Measurements from ENCODE around the gene AKAP10. TPM values are rescaled to one million over a fixed set of nuclear protein-coding genes. Genes with fewer than 3 reads are reported as not detected.
"Not testable (repeated sequence)": the region's sequence is repeated elsewhere in the genome, so short reads cannot be mapped to it uniquely, and the experiment has no call there.

Gene AKAP10
- polyA plus RNA-seq, 3 donors = 13.1 to 62.6 (median 15.4) TPM

DNA sequence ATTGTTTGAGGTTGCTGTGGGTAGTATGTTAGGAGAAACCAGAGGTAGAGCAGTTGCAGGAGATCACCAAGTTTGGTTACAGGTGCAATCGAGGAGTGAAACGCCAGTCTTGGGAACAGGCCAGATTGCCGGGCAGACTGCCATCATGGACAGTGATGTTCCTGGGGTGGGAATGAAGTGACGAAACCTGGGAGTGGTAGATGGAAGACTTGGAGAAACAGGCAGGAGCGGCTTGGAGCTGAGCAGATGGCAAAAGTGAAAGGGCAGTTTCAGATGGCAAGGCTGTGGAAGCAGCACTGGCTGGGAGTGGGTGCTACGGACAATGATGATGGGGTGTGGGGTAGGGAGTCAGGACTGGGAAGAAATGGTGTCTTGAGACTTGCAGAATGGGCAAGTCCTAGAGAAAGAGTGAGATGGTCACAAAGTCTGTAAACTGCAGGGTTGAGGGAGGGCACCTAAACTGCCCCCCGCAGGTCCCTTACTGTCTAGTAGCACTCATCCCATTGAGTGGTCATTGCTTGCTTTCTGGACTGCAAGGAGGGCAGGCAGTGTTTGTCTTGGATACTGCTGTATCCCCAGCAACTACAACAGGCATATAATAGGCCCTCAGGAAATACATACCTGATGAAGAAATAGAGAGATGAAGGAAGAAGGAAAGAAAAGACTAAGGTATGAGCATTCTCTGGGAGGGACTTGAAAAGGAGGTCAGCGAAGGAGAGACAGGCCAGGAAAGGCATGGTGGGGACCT is 80.4 kb downstream of the AKAP10 start:
- no peaks in the 10 kb centered on the region for H3K27me3 Mint-ChIP-seq (ENCODE audit: low read depth in 3 of 3)
- H3K9me3 Mint-ChIP-seq = no peaks in the 10 kb centered on the region
- peaks cover 17 to 30% of the 10 kb centered on the region in 2 donors for H3K36me3 Mint-ChIP-seq
- Histone ChIP-seq H4K20me1 (ENCODE audit: insufficient read depth, low read length) (peaks cover 9% of the 10 kb centered on the region), H3K4me2 (replicated peaks; ENCODE audit: extremely low read depth, low read length, poor library complexity, severe bottlenecking) (no peak overlapping the region), H3K4me1 (ENCODE audit: control insufficient read depth in 1 of 2, insufficient read depth in 2 of 2, low read length in 2 of 2) (peaks cover 3 to 7% of the 10 kb centered on the region in 2 donors), H3K79me2 (ENCODE audit: insufficient read depth, low read length) (no peaks in the 10 kb centered on the region), H3K9me3 (replicated peaks in 1 of 2; ENCODE audit: control insufficient read depth in 1 of 2, insufficient read depth in 1 of 2, low read length in 2 of 2) (no peaks in the 10 kb centered on the region), H2AFZ (ENCODE audit: insufficient read depth, low read depth, low read length, poor library complexity, severe bottlenecking) (no peak overlapping the region), H3K27ac (ENCODE audit: low read depth in 1 of 2, low read length in 2 of 2) (no peak overlapping the region), H3K9ac (ENCODE audit: insufficient read depth, low read length, poor library complexity, severe bottlenecking) (no peak overlapping the region), H3K36me3 (replicated peaks in 1 of 2; ENCODE audit: control insufficient read depth in 1 of 2, insufficient read depth in 2 of 2, low read length in 2 of 2) (peaks cover 15 to 31% of the 10 kb centered on the region in 2 donors), H3K27me3 (ENCODE audit: control insufficient read depth in 2 of 2, insufficient read depth in 2 of 2, low read length in 2 of 2) (no peaks in the 10 kb centered on the region), H3K4me3 (replicated peaks in 1 of 3; ENCODE audit: low read depth in 2 of 3, low read length in 3 of 3) (no peak overlapping the region)
- H3K4me1 Mint-ChIP-seq = peaks cover 14% of the 10 kb centered on the region
- H3K27ac Mint-ChIP-seq = peak overlapping the region in 4 of 7 donors; percentile 3 to 43 (median 30)
- 91% methylated on average over 8 of the region's 8 CpGs for WGBS (ENCODE audit: insufficient coverage)
- no peak for DNase-seq
- TF ChIP-seq, protein P1, sequence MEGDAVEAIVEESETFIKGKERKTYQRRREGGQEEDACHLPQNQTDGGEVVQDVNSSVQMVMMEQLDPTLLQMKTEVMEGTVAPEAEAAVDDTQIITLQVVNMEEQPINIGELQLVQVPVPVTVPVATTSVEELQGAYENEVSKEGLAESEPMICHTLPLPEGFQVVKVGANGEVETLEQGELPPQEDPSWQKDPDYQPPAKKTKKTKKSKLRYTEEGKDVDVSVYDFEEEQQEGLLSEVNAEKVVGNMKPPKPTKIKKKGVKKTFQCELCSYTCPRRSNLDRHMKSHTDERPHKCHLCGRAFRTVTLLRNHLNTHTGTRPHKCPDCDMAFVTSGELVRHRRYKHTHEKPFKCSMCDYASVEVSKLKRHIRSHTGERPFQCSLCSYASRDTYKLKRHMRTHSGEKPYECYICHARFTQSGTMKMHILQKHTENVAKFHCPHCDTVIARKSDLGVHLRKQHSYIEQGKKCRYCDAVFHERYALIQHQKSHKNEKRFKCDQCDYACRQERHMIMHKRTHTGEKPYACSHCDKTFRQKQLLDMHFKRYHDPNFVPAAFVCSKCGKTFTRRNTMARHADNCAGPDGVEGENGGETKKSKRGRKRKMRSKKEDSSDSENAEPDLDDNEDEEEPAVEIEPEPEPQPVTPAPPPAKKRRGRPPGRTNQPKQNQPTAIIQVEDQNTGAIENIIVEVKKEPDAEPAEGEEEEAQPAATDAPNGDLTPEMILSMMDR (IDR thresholded peaks at IDR 0.05) = no peak
- intact Hi-C loops (cut with micrococcal nuclease) = no loop called here
- H3K4me3 Mint-ChIP-seq = no peak overlapping the region

DNA sequence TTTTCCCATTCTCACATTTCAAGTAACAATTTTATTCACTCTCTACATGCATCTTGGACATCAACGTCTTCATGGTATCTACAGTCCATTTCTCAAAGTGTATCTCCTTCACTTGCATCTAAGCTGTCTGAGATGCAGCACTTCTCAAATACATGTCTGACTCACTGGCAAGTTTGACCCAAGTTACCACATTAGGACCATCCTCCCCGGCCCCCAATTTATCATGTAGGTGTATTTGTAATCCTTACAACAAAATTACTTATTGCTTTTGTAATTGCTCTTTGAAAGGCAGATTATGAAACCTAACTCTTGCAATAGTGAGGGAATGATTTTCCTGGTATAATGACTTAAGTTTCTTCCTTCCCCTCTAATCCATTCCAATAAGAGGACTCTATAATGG is 80.9 kb downstream of the AKAP10 start:
- peaks cover 12 to 26% of the 10 kb centered on the region in 2 donors for H3K36me3 ChIP-seq (replicated peaks in 1 of 2; ENCODE audit: control insufficient read depth in 1 of 2, insufficient read depth in 2 of 2, low read length in 2 of 2)
- peaks cover 14% of the 10 kb centered on the region for H3K4me1 Mint-ChIP-seq
- no peaks in the 10 kb centered on the region for H3K79me2 ChIP-seq (ENCODE audit: insufficient read depth, low read length)
- no peak overlapping the region for H2AFZ ChIP-seq (ENCODE audit: insufficient read depth, low read depth, low read length, poor library complexity, severe bottlenecking)
- TF ChIP-seq, protein P1 (IDR thresholded peaks at IDR 0.05) = no peak
- no peaks in the 10 kb centered on the region for H3K27me3 ChIP-seq (ENCODE audit: control insufficient read depth in 2 of 2, insufficient read depth in 2 of 2, low read length in 2 of 2)
- H3K27me3 Mint-ChIP-seq (ENCODE audit: low read depth in 3 of 3) = no peaks in the 10 kb centered on the region
- H3K36me3 Mint-ChIP-seq = peaks cover 15 to 24% of the 10 kb centered on the region in 2 donors
- peak overlapping the region in 1 of 7 donors; percentile 9 for H3K27ac Mint-ChIP-seq
- no peak for DNase-seq
- no peak overlapping the region for H3K4me2 ChIP-seq (replicated peaks; ENCODE audit: extremely low read depth, low read length, poor library complexity, severe bottlenecking)
- 82% methylated on average over 1 of the region's 2 CpGs for WGBS (ENCODE audit: insufficient coverage)
- H3K4me3 Mint-ChIP-seq = no peak overlapping the region
- H3K27ac ChIP-seq (ENCODE audit: low read depth in 1 of 2, low read length in 2 of 2) = no peak overlapping the region
- H3K4me3 ChIP-seq (replicated peaks in 1 of 3; ENCODE audit: low read depth in 2 of 3, low read length in 3 of 3) = no peak overlapping the region
- no peak overlapping the region for H3K9ac ChIP-seq (ENCODE audit: insufficient read depth, low read length, poor library complexity, severe bottlenecking)
- no peaks in the 10 kb centered on the region for H3K9me3 Mint-ChIP-seq
- H4K20me1 ChIP-seq (ENCODE audit: insufficient read depth, low read length) = peaks cover 9% of the 10 kb centered on the region
- peaks cover 3 to 7% of the 10 kb centered on the region in 2 donors for H3K4me1 ChIP-seq (ENCODE audit: control insufficient read depth in 1 of 2, insufficient read depth in 2 of 2, low read length in 2 of 2)
- no peaks in the 10 kb centered on the region for H3K9me3 ChIP-seq (replicated peaks in 1 of 2; ENCODE audit: control insufficient read depth in 1 of 2, insufficient read depth in 1 of 2, low read length in 2 of 2)
- intact Hi-C loops (cut with micrococcal nuclease) = no loop called here

DNA sequence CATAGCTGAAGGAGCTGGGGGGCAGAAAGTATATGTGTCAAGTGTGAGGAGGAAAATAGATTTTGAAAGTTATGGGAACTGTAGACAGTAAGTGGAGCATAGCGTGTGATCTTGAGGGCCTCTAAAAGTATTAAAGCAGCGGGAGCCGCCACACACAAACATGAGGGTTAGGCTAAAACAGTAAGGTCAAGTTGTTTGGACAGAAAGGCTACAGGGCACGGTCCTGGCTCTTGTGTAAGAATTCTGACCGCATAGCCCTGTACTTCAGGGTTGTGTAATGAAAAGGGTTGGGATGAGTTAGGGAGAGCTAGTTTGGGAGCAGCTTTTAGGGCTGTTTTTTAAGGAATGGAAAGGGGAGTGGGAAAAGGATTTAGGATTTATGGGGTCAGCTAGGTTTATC is 87.1 kb downstream of the AKAP10 start:
- H3K4me3 ChIP-seq (replicated peaks in 1 of 3; ENCODE audit: low read depth in 2 of 3, low read length in 3 of 3); H3K4me1 ChIP-seq (ENCODE audit: control insufficient read depth in 1 of 2, insufficient read depth in 2 of 2, low read length in 2 of 2); H3K27ac ChIP-seq (ENCODE audit: low read depth in 1 of 2, low read length in 2 of 2); H2AFZ ChIP-seq (ENCODE audit: insufficient read depth, low read depth, low read length, poor library complexity, severe bottlenecking); H3K27ac Mint-ChIP-seq; intact Hi-C loops (cut with micrococcal nuclease); H3K4me1 Mint-ChIP-seq; H3K36me3 ChIP-seq (replicated peaks in 1 of 2; ENCODE audit: control insufficient read depth in 1 of 2, insufficient read depth in 2 of 2, low read length in 2 of 2); DNase-seq; H3K4me3 Mint-ChIP-seq; H3K4me2 ChIP-seq (replicated peaks; ENCODE audit: extremely low read depth, low read length, poor library complexity, severe bottlenecking); H3K9ac ChIP-seq (ENCODE audit: insufficient read depth, low read length, poor library complexity, severe bottlenecking); H3K27me3 Mint-ChIP-seq (ENCODE audit: low read depth in 3 of 3); H3K9me3 ChIP-seq (replicated peaks in 1 of 2; ENCODE audit: control insufficient read depth in 1 of 2, insufficient read depth in 1 of 2, low read length in 2 of 2); H3K36me3 Mint-ChIP-seq; H4K20me1 ChIP-seq (ENCODE audit: insufficient read depth, low read length); H3K27me3 ChIP-seq (ENCODE audit: control insufficient read depth in 2 of 2, insufficient read depth in 2 of 2, low read length in 2 of 2); H3K79me2 ChIP-seq (ENCODE audit: insufficient read depth, low read length); H3K9me3 Mint-ChIP-seq: not testable (repeated sequence)
- WGBS (ENCODE audit: insufficient coverage) = 77% methylated on average over 5 of the region's 5 CpGs

Data from CD14-positive monocyte (primary cell).